Ovary (tissue), 9 donors: ENCODE data around the gene CRYL1. TPM values are rescaled to one million over a fixed set of nuclear protein-coding genes. Genes with fewer than 3 reads are reported as not detected.

Experiments
- DNase-seq, 5 donors: peaks; one replicate each; pipeline ENCODE4 v3.0.0-alpha.2; 2019 to 2020
- H3K27ac ChIP-seq, 2 donors: fragments of 200-600 bp; one replicate each; pipeline versions ENCODE4 v1.5.1 to v1.8.0; 2019 to 2022
- H3K27me3 ChIP-seq: fragments of 200-600 bp; one replicate; pipeline ENCODE4 v1.8.0; 2022
- H3K36me3 ChIP-seq: fragments of 200-600 bp; sonication (generic); one replicate; pipeline ENCODE4 v1.5.1; 2019
- H3K4me1 ChIP-seq: one replicate; pipeline ENCODE4 v1.8.1; 2013; ENCODE audit warnings: mild to moderate bottlenecking, moderate library complexity; ENCODE audit not compliant: insufficient read depth
- H3K4me3 ChIP-seq: fragments of 200-600 bp; sonication (generic); one replicate; pipeline ENCODE4 v1.5.1; 2017
- H3K9me3 ChIP-seq, 2 donors: fragments of 200-600 bp in 1 of 2; sonication (generic) in 1 of 2; one replicate each; pipeline versions ENCODE4 v1.5.1 to v1.8.1; 2013 to 2019; ENCODE audit warnings: mild to moderate bottlenecking in 1 of 2, moderate library complexity in 1 of 2
- EP300 ChIP-seq: sonication (generic); formaldehyde crosslinking; IDR thresholded peaks from one replicate; pipeline ENCODE4 v1.6.1; 2017; ENCODE audit warnings: antibody characterized with exemption
- POLR2A ChIP-seq: fragments of 450-650 bp; IDR thresholded peaks from one replicate; pipeline ENCODE4 v1.6.1; 2017; ENCODE audit warnings: antibody characterized with exemption, mild to moderate bottlenecking, moderate library complexity
- WGBS, 3 donors: extraction: QIAGEN DNeasy Blood & Tissue Kit in 1 of 3; methylation state at CpG; one replicate each; pipeline versions ENCODE4 v1.1.5 to v1.1.7; 2013 to 2017; 5-methylcytosine and 5-hydroxymethylcytosine counted together
- intact Hi-C, 4 donors: fragments of 100-400 bp; cut with DNase I; formaldehyde crosslinking; loops; one replicate each; pipeline versions ENCODE4 v1.11.0 to v1.15.1; 2022 to 2023
- polyA plus RNA-seq, 2 donors: library from polyadenylated mRNA; stranded (reverse); fragments of 200-250 nt in 1 of 2; fragments of 350-450 nt in 1 of 2; fragmentation: Illumina TruSeq in 1 of 2; extraction: RNeasy Lipid Tissue Mini Kit (QIAGEN cat#74804) in 1 of 2; gene quantifications; one replicate each; pipeline ENCODE4 v1.2.3, GENCODE V29; 2013 to 2014
- total RNA-seq, 7 donors: library from RNA; depleted of rRNA in 2 of 7; stranded (reverse); fragments of >200 nt in 2 of 7; fragmentation: NEBNext Ultra II Directional in 3 of 7; extraction: Animal tissue kit (Norgen Biotek cat#: 25700) in 3 of 7; gene quantifications; one replicate each; pipeline versions ENCODE4 v1.1.0 to v1.2.4, GENCODE V29; 2016 to 2023
- TF ChIP-seq, protein P1 (sequence below), 3 donors: fragments of 450-650 bp in 2 of 3; fragments of 200-600 bp in 1 of 3; IDR thresholded peaks; one replicate each; pipeline versions ENCODE4 v1.5.1 to v1.8.0; 2016 to 2022; ENCODE audit warnings: antibody characterized with exemption in 3 of 3, mild to moderate bottlenecking in 1 of 3
- donor health status: DM: no; HTN: no; CAD: no; lungs with moderate emphysema.
- donor health status: DM: no; HTN: no; CAD: no.
- donor health status: Bipolar disorder and iron deficiency.
- donor health status: DM: yes; HTN: yes; CAD: no.
- donor health status: DM: no; HTN: no; CAD: no.
- donor health status: DM: yes; HTN: yes; CAD: no.

The CRYL1 gene
- total and polyA plus RNA-seq, 9 donors, result 17.3 to 41.7 (median 25.8) TPM

- no peak for DNase-seq
- H3K27ac ChIP-seq, result no peak overlapping the region
- TF ChIP-seq POLR2A (no peak), EP300 (no peak)
- TF ChIP-seq, protein P1, sequence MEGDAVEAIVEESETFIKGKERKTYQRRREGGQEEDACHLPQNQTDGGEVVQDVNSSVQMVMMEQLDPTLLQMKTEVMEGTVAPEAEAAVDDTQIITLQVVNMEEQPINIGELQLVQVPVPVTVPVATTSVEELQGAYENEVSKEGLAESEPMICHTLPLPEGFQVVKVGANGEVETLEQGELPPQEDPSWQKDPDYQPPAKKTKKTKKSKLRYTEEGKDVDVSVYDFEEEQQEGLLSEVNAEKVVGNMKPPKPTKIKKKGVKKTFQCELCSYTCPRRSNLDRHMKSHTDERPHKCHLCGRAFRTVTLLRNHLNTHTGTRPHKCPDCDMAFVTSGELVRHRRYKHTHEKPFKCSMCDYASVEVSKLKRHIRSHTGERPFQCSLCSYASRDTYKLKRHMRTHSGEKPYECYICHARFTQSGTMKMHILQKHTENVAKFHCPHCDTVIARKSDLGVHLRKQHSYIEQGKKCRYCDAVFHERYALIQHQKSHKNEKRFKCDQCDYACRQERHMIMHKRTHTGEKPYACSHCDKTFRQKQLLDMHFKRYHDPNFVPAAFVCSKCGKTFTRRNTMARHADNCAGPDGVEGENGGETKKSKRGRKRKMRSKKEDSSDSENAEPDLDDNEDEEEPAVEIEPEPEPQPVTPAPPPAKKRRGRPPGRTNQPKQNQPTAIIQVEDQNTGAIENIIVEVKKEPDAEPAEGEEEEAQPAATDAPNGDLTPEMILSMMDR (IDR thresholded peaks at IDR 0.05), result no peak
- no peaks in the 10 kb centered on the region for H3K9me3 ChIP-seq
- H3K27me3 ChIP-seq, result no peaks in the 10 kb centered on the region
- intact Hi-C loops, result no loop called here
- WGBS, 3 donors, result 34 to 37% (median 36%) methylated on average over 2 of the region's 2 CpGs
- H3K4me3 ChIP-seq, result no peak overlapping the region
- H3K36me3 ChIP-seq, result no peaks in the 10 kb centered on the region
- H3K4me1 ChIP-seq, result peaks cover 1% of the 10 kb centered on the region
These were observed 64.2 kb downstream of the CRYL1 start for GRCh38 chr13:20461481-20461859.

- no peaks in the 10 kb centered on the region for H3K27me3 ChIP-seq
- TF ChIP-seq, protein P1 (IDR thresholded peaks at IDR 0.05), result no peak
- TF ChIP-seq POLR2A (no peak), EP300 (no peak)
- intact Hi-C loops, result no loop called here
- H3K9me3 ChIP-seq, result no peaks in the 10 kb centered on the region
- no peaks in the 10 kb centered on the region for H3K4me1 ChIP-seq
- H3K27ac ChIP-seq, result no peak overlapping the region
- no peak overlapping the region for H3K4me3 ChIP-seq
- 91 to 94% (median 92%) methylated on average over 11 of the region's 11 CpGs for WGBS, 3 donors
- no peaks in the 10 kb centered on the region for H3K36me3 ChIP-seq
- DNase-seq, result no peak
These were observed 64.9 kb downstream of the CRYL1 start for GRCh38 chr13:20460761-20461160.

DNA sequence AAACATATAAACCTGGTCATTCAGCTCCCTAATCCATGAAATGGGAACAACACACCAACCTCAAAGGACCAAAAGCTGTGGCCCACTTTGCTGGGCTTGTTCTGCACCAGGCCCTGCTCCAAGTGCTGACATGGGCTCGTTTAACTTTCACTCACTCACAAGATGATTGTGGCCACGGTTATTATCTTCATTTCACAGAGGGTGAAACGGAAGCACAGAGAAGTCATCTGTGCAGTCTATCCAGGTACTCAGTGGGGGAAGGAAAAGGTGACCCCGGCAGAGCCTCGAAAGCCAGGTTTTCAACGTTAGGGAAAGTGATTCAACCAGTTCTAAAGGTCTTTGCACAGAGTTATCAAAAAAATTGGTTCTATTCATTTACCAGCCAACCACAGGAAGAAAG is 68.0 kb downstream of the CRYL1 start:
- Histone ChIP-seq H3K27me3 (no peaks in the 10 kb centered on the region), H3K9me3 (no peaks in the 10 kb centered on the region), H3K36me3 (no peaks in the 10 kb centered on the region), H3K4me1 (no peaks in the 10 kb centered on the region), H3K4me3 (no peak overlapping the region), H3K27ac (no peak overlapping the region)
- TF ChIP-seq EP300, result no peak
- TF ChIP-seq, protein P1 (IDR thresholded peaks at IDR 0.05), result no peak
- TF ChIP-seq POLR2A, result no peak
- DNase-seq, result no peak
- 69 to 81% (median 76%) methylated on average over 6 of the region's 6 CpGs for WGBS, 3 donors
- intact Hi-C loops, result no loop called here

GRCh38 chr13:20456737-20457136 is 68.9 kb downstream of the CRYL1 start:
- no peaks in the 10 kb centered on the region for H3K27me3 ChIP-seq
- intact Hi-C loops, result no loop called here
- no peak for DNase-seq
- TF ChIP-seq, protein P1 (IDR thresholded peaks at IDR 0.05), result no peak
- no peak for TF ChIP-seq EP300
- H3K27ac ChIP-seq, result no peak overlapping the region
- 68 to 78% (median 69%) methylated on average over 2 of the region's 2 CpGs for WGBS, 3 donors
- H3K36me3 ChIP-seq, result no peaks in the 10 kb centered on the region
- H3K4me1 ChIP-seq, result no peaks in the 10 kb centered on the region
- no peaks in the 10 kb centered on the region for H3K9me3 ChIP-seq
- no peak overlapping the region for H3K4me3 ChIP-seq

- no peaks in the 10 kb centered on the region for H3K4me1 ChIP-seq
- intact Hi-C loops, result no loop called here
- no peak overlapping the region for H3K27ac ChIP-seq
- no peaks in the 10 kb centered on the region for H3K27me3 ChIP-seq
- no peaks in the 10 kb centered on the region for H3K9me3 ChIP-seq
- no peak for DNase-seq
- H3K36me3 ChIP-seq, result no peaks in the 10 kb centered on the region
- no peak overlapping the region for H3K4me3 ChIP-seq
- TF ChIP-seq EP300 (no peak), POLR2A (no peak)
- TF ChIP-seq, protein P1 (IDR thresholded peaks at IDR 0.05), result no peak
These were observed 74.3 kb downstream of the CRYL1 start for GRCh38 chr13:20451397-20451796.
